Lower leg skin (tissue), 4 donors: Measurements from ENCODE around the gene HAUS5. TPM values are rescaled to one million over a fixed set of nuclear protein-coding genes. Genes with fewer than 3 reads are reported as not detected.

Experiments
- DNase-seq, 2 donors: peaks; one replicate each; pipeline ENCODE4 v3.0.0-alpha.2; 2019; ENCODE audit warnings: low spot score in 2 of 2
- H3K4me3 ChIP-seq: fragments of 200-600 bp; sonication (generic); 2 replicates; pipeline ENCODE4 v1.5.1; 2017; ENCODE audit warnings: mild to moderate bottlenecking, low read depth; ENCODE audit not compliant: poor library complexity, severe bottlenecking
- POLR2A ChIP-seq, 2 donors: fragments of 450-650 bp; IDR thresholded peaks; one replicate each; pipeline ENCODE4 v1.6.1; 2016 to 2017; ENCODE audit warnings: antibody characterized with exemption in 2 of 2, mild to moderate bottlenecking in 1 of 2, moderate library complexity in 1 of 2
- WGBS, 2 donors: methylation state at CpG; one replicate each; pipeline ENCODE4 v1.1.5; 2018; 5-methylcytosine and 5-hydroxymethylcytosine counted together
- intact Hi-C: fragments of 100-400 bp; cut with DNase I; formaldehyde crosslinking; loops from one replicate; pipeline ENCODE4 v1.15.0; 2023; ENCODE audit warnings: low total_unique reads
- total RNA-seq, 4 donors: library from RNA; depleted of rRNA; stranded (reverse); fragments of >200 nt; gene quantifications; one replicate each; pipeline ENCODE4 v1.1.0, GENCODE V29; 2016
- TF ChIP-seq, protein P1 (sequence below), 3 donors: fragments of 450-650 bp; IDR thresholded peaks; one replicate each; pipeline ENCODE4 v1.5.1; 2016; ENCODE audit warnings: antibody characterized with exemption in 3 of 3, mild to moderate bottlenecking in 3 of 3, moderate library complexity in 2 of 3

The HAUS5 gene
- total RNA-seq, 4 donors from 2014 or later: 8.9 to 15.7 (median 12.2) TPM

DNA sequence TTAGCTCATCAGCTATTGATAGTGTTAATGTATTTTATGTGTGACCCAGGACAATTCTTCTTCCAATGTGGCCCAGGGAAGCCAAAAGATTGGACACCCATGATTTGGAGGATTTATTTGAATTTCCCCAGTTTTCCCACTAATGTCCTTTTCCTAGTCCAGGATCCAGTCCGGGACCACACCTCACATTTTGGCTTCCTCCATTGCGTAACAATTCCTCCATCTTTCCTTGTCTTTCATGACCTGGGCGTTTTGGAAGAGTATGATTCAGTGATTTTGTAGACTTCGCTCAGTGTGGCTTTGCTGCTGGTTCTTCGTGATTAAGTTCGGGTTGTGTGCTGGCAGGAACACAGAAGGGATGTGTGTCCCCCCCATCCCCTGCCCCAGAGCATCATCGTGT lies 45.8 kb upstream of the HAUS5 start:
- intact Hi-C loops: no loop called here
- TF ChIP-seq, protein P1, sequence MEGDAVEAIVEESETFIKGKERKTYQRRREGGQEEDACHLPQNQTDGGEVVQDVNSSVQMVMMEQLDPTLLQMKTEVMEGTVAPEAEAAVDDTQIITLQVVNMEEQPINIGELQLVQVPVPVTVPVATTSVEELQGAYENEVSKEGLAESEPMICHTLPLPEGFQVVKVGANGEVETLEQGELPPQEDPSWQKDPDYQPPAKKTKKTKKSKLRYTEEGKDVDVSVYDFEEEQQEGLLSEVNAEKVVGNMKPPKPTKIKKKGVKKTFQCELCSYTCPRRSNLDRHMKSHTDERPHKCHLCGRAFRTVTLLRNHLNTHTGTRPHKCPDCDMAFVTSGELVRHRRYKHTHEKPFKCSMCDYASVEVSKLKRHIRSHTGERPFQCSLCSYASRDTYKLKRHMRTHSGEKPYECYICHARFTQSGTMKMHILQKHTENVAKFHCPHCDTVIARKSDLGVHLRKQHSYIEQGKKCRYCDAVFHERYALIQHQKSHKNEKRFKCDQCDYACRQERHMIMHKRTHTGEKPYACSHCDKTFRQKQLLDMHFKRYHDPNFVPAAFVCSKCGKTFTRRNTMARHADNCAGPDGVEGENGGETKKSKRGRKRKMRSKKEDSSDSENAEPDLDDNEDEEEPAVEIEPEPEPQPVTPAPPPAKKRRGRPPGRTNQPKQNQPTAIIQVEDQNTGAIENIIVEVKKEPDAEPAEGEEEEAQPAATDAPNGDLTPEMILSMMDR (IDR thresholded peaks at IDR 0.05): no peak
- TF ChIP-seq POLR2A (IDR thresholded peaks at IDR 0.05): no peak
- whole genome bisulfite sequencing, 2 donors: 85 to 87% methylated on average over 7 of the region's 7 CpGs
- no peak overlapping the region for H3K4me3 ChIP-seq
- DNase-seq: no peak

DNA sequence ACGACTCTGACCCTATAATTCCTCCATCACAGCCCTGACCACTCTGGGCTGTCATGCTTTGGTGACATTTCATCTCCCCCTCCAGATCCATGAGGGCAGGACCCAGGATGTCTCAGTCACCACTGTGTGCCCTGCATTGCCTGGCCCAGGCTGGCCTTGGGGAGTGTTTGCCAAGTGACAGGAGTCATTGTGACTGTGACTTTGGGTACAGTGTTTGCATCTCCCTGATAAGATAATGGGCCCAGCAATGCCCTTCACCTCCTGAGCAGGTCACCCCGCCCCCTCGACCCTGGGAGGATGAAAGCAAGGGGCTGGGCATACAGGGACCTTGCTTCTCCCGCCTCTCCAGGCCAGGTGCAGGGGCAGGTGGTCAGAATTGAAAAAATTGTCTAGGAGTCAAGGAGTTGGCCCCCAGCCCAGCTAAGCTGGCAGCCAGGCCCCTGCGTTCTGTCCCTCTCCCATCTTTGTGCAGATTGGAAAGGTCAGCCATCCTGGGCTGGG lies 43.2 kb upstream of the HAUS5 start:
- DNase-seq: no peak
- TF ChIP-seq POLR2A (IDR thresholded peaks at IDR 0.05): no peak
- TF ChIP-seq, protein P1 (IDR thresholded peaks at IDR 0.05): no peak
- WGBS, 2 donors: 58 to 69% methylated on average over 5 of the region's 5 CpGs
- no peak overlapping the region for H3K4me3 ChIP-seq
- intact Hi-C loops: no loop called here

DNA sequence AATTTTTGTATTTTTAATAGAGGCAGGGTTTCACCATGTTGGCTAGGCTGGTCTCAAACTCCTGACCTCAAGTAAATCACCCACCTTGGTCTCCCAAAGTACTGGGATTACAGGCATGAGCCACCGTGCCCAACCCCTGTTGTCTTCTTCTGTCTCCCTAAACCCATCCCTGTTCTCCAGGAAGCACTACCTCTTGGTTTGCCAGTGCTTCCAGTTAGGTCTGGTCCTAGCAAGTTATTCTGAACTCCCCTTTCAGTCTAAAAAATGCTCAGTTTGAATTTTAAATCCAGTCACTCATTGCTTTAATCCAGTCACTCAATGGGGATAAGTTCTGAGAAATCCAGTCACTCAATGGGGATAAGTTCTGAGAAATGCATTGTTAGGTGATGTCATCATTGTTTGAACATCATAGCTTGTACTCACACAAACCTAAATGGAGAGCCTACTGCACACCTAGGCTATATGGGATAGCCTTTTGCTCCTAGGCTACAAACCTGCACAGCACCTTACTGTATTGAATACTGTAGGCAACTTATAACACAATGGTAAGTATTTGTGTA lies 41.0 kb upstream of the HAUS5 start:
- no peak for DNase-seq
- WGBS, 2 donors: 75 to 95% methylated on average over 1 of the region's 1 CpG
- intact Hi-C loops: no loop called here

DNA sequence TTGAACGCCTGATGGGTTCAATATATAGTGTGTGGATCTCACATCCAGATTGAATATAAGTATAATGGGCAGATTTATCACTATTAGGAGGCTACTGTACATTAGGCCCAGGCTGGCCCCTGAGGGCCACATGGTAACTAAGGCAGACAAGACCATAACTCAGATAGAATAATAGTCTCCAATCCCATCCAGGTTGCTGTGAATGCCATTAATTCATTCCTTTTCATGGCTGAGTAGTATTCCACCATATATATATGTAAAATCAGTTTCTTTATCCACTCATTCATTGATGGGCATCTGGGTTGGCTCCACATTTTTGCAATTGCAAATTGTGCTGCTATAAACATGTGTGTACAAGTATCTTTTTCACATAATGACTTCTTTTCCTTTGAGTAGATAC lies 34.6 kb upstream of the HAUS5 start:
- 44 to 85% methylated on average over 1 of the region's 1 CpG for WGBS, 2 donors
- TF ChIP-seq, protein P1 (IDR thresholded peaks at IDR 0.05): no peak
- no peak for TF ChIP-seq POLR2A (IDR thresholded peaks at IDR 0.05)
- DNase-seq: no peak
- H3K4me3 ChIP-seq: no peak overlapping the region
- intact Hi-C loops: no loop called here

More for the DNA sequence above, 41.0 kb upstream of the HAUS5 start:
- TF ChIP-seq, protein P1 (IDR thresholded peaks at IDR 0.05): no peak
- TF ChIP-seq POLR2A (IDR thresholded peaks at IDR 0.05): no peak
- H3K4me3 ChIP-seq: no peak overlapping the region

DNA sequence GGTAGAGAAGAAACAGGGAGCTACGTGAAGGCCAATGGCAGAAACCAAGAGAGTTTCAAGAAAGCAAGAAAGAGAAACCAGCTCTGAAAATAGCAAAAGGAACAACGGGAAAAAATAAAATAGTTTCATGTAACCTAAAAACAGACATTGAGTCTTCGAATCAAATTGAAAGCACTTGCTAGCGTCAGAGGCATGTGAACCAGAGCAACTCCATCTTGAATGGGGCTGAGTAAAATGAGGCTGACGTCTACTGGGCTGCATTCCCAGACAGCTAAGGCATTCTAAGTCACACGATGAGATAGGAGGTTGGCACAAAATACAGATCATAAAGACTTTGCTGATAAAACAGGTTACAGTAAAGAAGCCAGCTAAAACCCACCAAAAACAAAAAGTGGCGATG lies 33.8 kb upstream of the HAUS5 start:
- no peak for DNase-seq
- intact Hi-C loops: no loop called here
- H3K4me3 ChIP-seq: no peak overlapping the region
- 67 to 70% methylated on average over 7 of the region's 7 CpGs for WGBS, 2 donors
- no peak for TF ChIP-seq POLR2A (IDR thresholded peaks at IDR 0.05)
- TF ChIP-seq, protein P1 (IDR thresholded peaks at IDR 0.05): no peak

DNA sequence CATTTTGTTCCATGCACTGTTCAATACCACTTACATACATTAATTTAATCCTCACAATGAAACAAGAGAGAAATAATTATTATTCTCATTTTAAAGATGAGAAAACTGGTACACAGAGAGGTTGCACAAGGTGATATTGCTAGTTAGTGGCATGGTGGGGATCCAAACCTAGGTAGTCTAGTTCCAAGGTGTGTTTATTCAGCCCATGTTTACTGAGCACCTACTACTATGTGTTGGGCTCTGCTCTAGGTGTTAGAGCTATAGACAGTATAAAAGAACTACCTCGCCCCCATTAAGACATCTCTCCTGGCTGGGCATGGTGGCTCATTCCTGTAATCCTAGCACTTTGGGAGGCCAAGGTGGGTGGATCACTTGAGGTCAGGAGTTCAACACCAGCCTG lies 29.8 kb upstream of the HAUS5 start:
- TF ChIP-seq, protein P1 (IDR thresholded peaks at IDR 0.05): no peak
- TF ChIP-seq POLR2A (IDR thresholded peaks at IDR 0.05): no peak
- DNase-seq: no peak
- intact Hi-C loops: no loop called here
- 71 to 83% methylated on average over 1 of the region's 1 CpG for WGBS, 2 donors
- no peak overlapping the region for H3K4me3 ChIP-seq
